Activated B cell treated with CpG ODN at 0.5 μM for 24 hours (primary cell): ENCODE data around the gene TNFRSF14. TPM values are rescaled to one million over a fixed set of nuclear protein-coding genes. Genes with fewer than 3 reads are reported as not detected.

Experiments used
- ATAC-seq: fragments of 200-7000 bp; cut with Tn5 transposase; one replicate; pipeline ENCODE4 v1.10.0; 2021; ENCODE audit warnings: low read depth, mild to moderate bottlenecking, moderate library complexity
- CTCF ChIA-PET: fragments of 350-600 bp; sonication (Branson Sonifier 250); formaldehyde crosslinking; loops from one replicate; lab custom pipeline; 2021; ENCODE audit warnings: antibody characterized with exemption; lab: Charles Lee
- POLR2A ChIA-PET: fragments of 350-600 bp; sonication (Branson Sonifier 250); formaldehyde crosslinking; loops from one replicate; lab custom pipeline; 2021; ENCODE audit warnings: antibody characterized with exemption; lab: Charles Lee
- DNase-seq: peaks from one replicate; pipeline ENCODE4 v3.0.0; 2022
- H3K27ac Mint-ChIP-seq: one replicate; pipeline ENCODE4 v1.8.0; 2020; ENCODE audit warnings: mixed read lengths
- H3K27me3 Mint-ChIP-seq: one replicate; pipeline ENCODE4 v1.8.0; 2021; ENCODE audit warnings: mixed read lengths
- H3K36me3 Mint-ChIP-seq: one replicate; pipeline ENCODE4 v1.8.0; 2021; ENCODE audit warnings: low read depth, mixed read lengths
- H3K4me1 Mint-ChIP-seq: one replicate; pipeline ENCODE4 v1.8.0; 2021; ENCODE audit warnings: mixed read lengths
- H3K4me3 Mint-ChIP-seq: one replicate; pipeline ENCODE4 v1.8.0; 2020; ENCODE audit warnings: mild to moderate bottlenecking, mixed read lengths
- H3K9me3 Mint-ChIP-seq: one replicate; pipeline ENCODE4 v1.8.0; 2020; ENCODE audit warnings: mixed read lengths
- intact Hi-C: fragments of 100-400 bp; cut with micrococcal nuclease; formaldehyde crosslinking; loops from one replicate; pipeline ENCODE4 v1.15.1; 2024
- total RNA-seq: library from RNA; stranded (reverse); gene quantifications from 2 replicates; pipeline ENCODE4 v1.2.3, GENCODE V29; 2022
- TF ChIP-seq, protein P1 (sequence below): fragments of 200-600 bp; IDR thresholded peaks from one replicate; pipeline ENCODE4 v1.8.0; 2022; ENCODE audit warnings: antibody characterized with exemption, mild to moderate bottlenecking

TNFRSF14 gene
- total RNA-seq, 1 donor from 2014 or later = 148 TPM

DNA sequence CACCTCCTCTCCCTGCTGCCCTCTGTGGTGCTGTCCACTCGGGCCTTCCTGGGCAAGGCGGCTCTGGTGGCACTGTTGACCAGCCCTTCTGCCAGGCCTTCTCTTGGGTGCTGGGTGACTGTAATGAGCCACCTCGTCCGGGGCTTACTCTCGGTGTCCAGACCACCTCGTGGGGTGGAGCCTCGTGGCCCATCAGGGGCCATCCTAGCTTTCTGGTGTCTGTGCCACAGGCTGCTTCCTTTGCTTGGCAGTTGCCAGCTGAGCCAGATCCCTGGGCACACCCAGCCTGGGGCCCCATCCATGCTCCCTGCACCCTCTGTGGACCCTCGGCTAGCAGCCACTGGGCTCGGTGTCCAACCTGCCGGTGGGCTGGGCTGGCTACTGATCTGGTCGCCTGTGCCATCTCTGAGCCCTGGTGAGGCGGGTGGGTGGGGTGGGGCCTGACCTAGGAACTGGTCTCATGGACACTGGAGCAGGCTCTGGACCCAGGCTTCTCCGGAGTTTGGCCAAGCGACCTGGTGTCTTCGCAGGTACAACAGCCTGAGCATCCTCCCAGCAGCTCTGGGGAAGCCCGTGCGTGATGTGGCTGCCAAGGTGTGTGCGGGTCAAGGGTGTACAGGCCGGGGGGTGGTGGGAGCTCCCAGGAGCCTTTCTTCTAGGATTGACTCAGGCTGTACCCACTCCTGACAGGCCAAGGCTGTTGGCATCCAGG lies 31.8 kb downstream of the TNFRSF14 start:
- Mint-ChIP-seq H3K4me3 (peak overlapping the region; percentile 78), H3K9me3 (no peaks in the 10 kb centered on the region), H3K36me3 (peaks cover 2% of the 10 kb centered on the region), H3K27ac (no peak overlapping the region), H3K27me3 (no peaks in the 10 kb centered on the region), H3K4me1 (peaks cover 32% of the 10 kb centered on the region)
- DNase-seq (no peak), ATAC-seq (no peak)
- CTCF ChIA-PET = interaction anchor here (1.0 kb wide), 1 partner anchor 172 kb away, joined by 3 read pairs; no protein-coding TSS in a partner anchor
- POLR2A ChIA-PET = interaction anchor here (1.6 to 8.1 kb wide), 3 partner anchors 11 to 62 kb away, joined by 8 to 224 read pairs (median 55); partner anchors contain the start of genes PANK4 and TNFRSF14
- TF ChIP-seq, protein P1, sequence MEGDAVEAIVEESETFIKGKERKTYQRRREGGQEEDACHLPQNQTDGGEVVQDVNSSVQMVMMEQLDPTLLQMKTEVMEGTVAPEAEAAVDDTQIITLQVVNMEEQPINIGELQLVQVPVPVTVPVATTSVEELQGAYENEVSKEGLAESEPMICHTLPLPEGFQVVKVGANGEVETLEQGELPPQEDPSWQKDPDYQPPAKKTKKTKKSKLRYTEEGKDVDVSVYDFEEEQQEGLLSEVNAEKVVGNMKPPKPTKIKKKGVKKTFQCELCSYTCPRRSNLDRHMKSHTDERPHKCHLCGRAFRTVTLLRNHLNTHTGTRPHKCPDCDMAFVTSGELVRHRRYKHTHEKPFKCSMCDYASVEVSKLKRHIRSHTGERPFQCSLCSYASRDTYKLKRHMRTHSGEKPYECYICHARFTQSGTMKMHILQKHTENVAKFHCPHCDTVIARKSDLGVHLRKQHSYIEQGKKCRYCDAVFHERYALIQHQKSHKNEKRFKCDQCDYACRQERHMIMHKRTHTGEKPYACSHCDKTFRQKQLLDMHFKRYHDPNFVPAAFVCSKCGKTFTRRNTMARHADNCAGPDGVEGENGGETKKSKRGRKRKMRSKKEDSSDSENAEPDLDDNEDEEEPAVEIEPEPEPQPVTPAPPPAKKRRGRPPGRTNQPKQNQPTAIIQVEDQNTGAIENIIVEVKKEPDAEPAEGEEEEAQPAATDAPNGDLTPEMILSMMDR = no peak
- intact Hi-C loops = loop anchor here (2.0 to 10.0 kb wide), 3 partner anchors 287 to 1317 kb away; partner anchors contain the start of genes C1orf174 and NADK

DNA sequence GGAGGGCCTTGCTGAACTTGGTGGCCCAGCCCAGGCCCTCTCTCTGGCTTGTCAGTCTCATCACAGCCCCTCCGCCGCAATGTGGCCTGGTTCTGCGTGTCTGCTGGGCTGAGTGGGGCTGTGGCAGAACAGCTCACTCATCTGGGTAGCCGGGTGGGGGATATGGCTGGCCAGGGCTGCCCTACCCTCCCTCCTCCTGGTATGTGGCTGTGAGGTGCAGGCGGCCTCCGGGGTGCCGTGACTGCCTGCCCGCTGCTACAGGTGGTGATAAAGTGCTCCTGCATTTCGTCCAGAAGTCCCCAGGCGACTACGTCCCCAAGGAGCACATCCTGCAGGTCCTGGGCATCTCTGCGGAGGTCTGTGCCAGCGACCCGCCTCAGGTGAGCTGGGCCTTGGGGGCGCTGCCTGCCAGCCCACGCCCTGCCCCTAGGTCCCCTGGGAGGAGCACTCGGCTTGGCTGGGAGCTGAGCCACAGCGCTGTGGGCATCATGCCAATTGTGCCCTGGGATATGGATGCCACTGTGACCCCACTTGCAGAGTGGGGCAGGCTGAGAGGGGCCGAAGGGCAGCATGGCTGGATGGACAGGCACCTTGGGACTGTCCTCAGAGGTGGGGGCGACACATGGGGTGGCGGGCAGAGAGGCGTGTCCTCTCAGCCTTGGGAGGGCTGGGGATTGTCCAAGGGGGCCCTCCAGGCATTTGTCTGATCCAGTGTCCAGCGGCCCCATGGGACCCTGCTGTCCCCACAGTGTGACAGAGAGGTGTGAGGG lies 32.7 kb downstream of the TNFRSF14 start:
- no peaks in the 10 kb centered on the region for H3K9me3 Mint-ChIP-seq
- no peak overlapping the region for H3K4me3 Mint-ChIP-seq
- no peak for ATAC-seq
- POLR2A ChIA-PET = interaction anchor here (4.0 kb wide), 1 partner anchor 11 kb away, joined by 55 read pairs; no protein-coding TSS in a partner anchor
- CTCF ChIA-PET = no interaction called here
- no peak overlapping the region for H3K27ac Mint-ChIP-seq
- H3K27me3 Mint-ChIP-seq = no peaks in the 10 kb centered on the region
- intact Hi-C loops = loop anchor here (10.0 kb wide), 2 partner anchors 814 to 1316 kb away; partner anchors contain the start of genes C1orf174 and NADK
- TF ChIP-seq, protein P1 = no peak
- H3K36me3 Mint-ChIP-seq = peaks cover 2% of the 10 kb centered on the region
- no peak for DNase-seq
- peaks cover 24% of the 10 kb centered on the region for H3K4me1 Mint-ChIP-seq

GRCh38 chr1:2589431-2590232 lies 33.5 kb downstream of the TNFRSF14 start:
- H3K36me3 Mint-ChIP-seq = peaks cover 2% of the 10 kb centered on the region
- intact Hi-C loops = loop anchor here (10.0 kb wide), 2 partner anchors 815 to 1315 kb away; partner anchors contain the start of genes C1orf174 and NADK
- DNase-seq = no peak
- CTCF ChIA-PET = no interaction called here
- TF ChIP-seq, protein P1 = no peak
- peaks cover 16% of the 10 kb centered on the region for H3K4me1 Mint-ChIP-seq
- no peaks in the 10 kb centered on the region for H3K9me3 Mint-ChIP-seq
- H3K4me3 Mint-ChIP-seq = no peak overlapping the region
- H3K27me3 Mint-ChIP-seq = no peaks in the 10 kb centered on the region
- H3K27ac Mint-ChIP-seq = no peak overlapping the region
- POLR2A ChIA-PET = no interaction called here
- ATAC-seq = no peak

DNA sequence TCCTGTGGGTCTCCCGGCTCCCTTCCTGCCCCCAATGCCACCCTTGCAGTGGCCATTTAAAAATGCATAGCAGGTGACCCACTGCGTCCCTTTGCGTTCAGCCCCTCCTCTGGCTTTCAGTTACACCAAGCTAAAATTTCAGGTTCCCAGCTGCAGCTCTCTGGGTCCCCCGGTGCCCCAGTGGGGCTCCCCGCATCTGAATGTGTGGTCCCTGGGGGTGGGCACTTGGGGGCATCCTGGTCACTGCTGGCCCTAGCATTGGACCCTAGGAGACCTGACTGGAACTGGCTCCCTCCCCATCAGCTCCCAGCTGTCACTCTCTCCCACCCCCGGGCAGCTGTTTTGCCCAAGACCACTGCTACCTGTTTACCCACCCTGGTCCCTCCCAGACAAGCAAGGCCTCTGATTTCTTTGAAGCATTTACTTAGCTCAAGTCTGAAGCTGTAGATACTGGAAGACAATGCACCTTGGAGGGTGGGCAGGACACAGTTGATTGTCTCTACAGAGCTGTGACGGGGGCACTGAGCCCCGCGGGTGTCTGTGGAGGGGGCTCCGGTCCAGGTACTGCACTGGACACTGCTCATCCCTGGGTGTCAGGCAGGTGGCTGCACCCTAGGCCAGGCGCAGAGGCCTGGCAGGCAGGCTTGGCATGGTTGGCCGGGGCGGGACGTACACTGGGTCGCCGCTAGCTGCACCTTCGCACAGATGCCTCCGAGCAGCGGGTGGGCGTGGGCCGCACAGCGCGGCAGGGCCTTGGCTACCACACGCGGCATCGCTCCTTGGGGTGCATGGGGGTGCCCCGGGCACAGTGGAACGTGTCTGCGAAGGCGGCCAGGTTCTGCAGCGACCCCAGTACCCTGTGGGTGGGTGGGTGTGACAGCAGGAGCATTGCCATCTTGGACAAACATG lies 34.3 kb downstream of the TNFRSF14 start:
- H3K4me1 Mint-ChIP-seq = peaks cover 7% of the 10 kb centered on the region
- H3K27me3 Mint-ChIP-seq = no peaks in the 10 kb centered on the region
- no peak for DNase-seq
- H3K4me3 Mint-ChIP-seq = no peak overlapping the region
- no peak overlapping the region for H3K27ac Mint-ChIP-seq
- intact Hi-C loops = no loop called here
- CTCF ChIA-PET = no interaction called here
- no peak for ATAC-seq
- POLR2A ChIA-PET = no interaction called here
- H3K36me3 Mint-ChIP-seq = peaks cover 2% of the 10 kb centered on the region
- no peaks in the 10 kb centered on the region for H3K9me3 Mint-ChIP-seq
- TF ChIP-seq, protein P1 = no peak
